T-cell (primary cell): Measurements from ENCODE around the gene SEZ6L. TPM values are rescaled to one million over a fixed set of nuclear protein-coding genes. Genes with fewer than 3 reads are reported as not detected.

Source experiments
- ATAC-seq, 4 experiments: fragments of 200-7000 bp in 3 of 4; fragments of 150-1000 bp in 1 of 4; cut with Tn5 transposase; replicated peaks in 1 of 4; 1 replicate in 3 of 4; 2 replicates in 1 of 4; pipeline ENCODE4 v1.10.0; 2021; ENCODE audit warnings: moderate library complexity in 3 of 4, mild to moderate bottlenecking in 2 of 4, moderate number of reproducible peaks in 1 of 4
- CTCF ChIA-PET, 2 donors: fragments of 300-600 bp; sonication (Branson Sonifier 250); formaldehyde crosslinking; loops; one replicate each; lab custom pipeline; 2022; ENCODE audit warnings: antibody characterized with exemption in 2 of 2; lab: Charles Lee
- POLR2A ChIA-PET, 2 donors: fragments of 300-600 bp; sonication (Branson Sonifier 250); formaldehyde crosslinking; loops; one replicate each; lab custom pipeline; 2022; ENCODE audit warnings: antibody characterized with exemption in 2 of 2; lab: Charles Lee
- DNase-seq, 35 experiments: peaks; one replicate each; pipeline versions ENCODE4 v3.0.0 to v3.0.0-alpha.2; 2013 to 2023
- H3K27ac ChIP-seq: one replicate; pipeline ENCODE4 v1.5.1; 2013; ENCODE audit warnings: low read length
- H3K27me3 ChIP-seq, 2 experiments: replicated peaks in 1 of 2; 1 replicate in 1 of 2; 2 replicates in 1 of 2; pipeline versions ENCODE4 v1.6.1 to v1.7.0; 2013; ENCODE audit warnings: low read length in 1 of 2, mixed read lengths in 1 of 2; ENCODE audit not compliant: control insufficient read depth in 2 of 2, insufficient read depth in 2 of 2; ENCODE audit errors: extremely low read depth in 1 of 2
- H3K36me3 ChIP-seq, 2 donors: 1 replicate in 1 of 2; 2 replicates in 1 of 2; pipeline versions ENCODE4 v1.6.1 to v1.7.0; 2013; ENCODE audit warnings: low read length in 1 of 2; ENCODE audit not compliant: control insufficient read depth in 2 of 2, insufficient read depth in 1 of 2; ENCODE audit errors: extremely low read depth in 1 of 2
- H3K4me1 ChIP-seq, 2 experiments: 1 replicate in 1 of 2; 2 replicates in 1 of 2; pipeline versions ENCODE4 v1.6.1 to v1.7.0; 2013; ENCODE audit warnings: low read length in 2 of 2, mixed read lengths in 1 of 2; ENCODE audit not compliant: insufficient read depth in 2 of 2, control insufficient read depth in 1 of 2; ENCODE audit errors: extremely low read depth in 1 of 2
- H3K4me3 ChIP-seq, 2 donors: 1 replicate in 1 of 2; 2 replicates in 1 of 2; pipeline versions ENCODE4 v1.5.1 to v1.7.0; 2013; ENCODE audit warnings: mild to moderate bottlenecking in 2 of 2, low read length in 1 of 2, moderate library complexity in 1 of 2; ENCODE audit not compliant: control insufficient read depth in 1 of 2; ENCODE audit errors: extremely low read depth in 1 of 2
- H3K9me3 ChIP-seq: 2 replicates; pipeline ENCODE4 v1.7.0; 2013
- H3K27ac Mint-ChIP-seq, 2 donors: one replicate each; pipeline ENCODE4 v1.8.0; 2020 to 2021; ENCODE audit warnings: mild to moderate bottlenecking in 2 of 2, mixed read lengths in 2 of 2
- H3K27me3 Mint-ChIP-seq, 2 donors: one replicate each; pipeline ENCODE4 v1.8.0; 2021 to 2022; ENCODE audit warnings: mixed read lengths in 2 of 2
- H3K36me3 Mint-ChIP-seq: one replicate; pipeline ENCODE4 v1.8.0; 2021; ENCODE audit warnings: mixed read lengths
- H3K4me1 Mint-ChIP-seq, 3 donors: one replicate each; pipeline ENCODE4 v1.8.0; 2020 to 2022; ENCODE audit warnings: mixed read lengths in 3 of 3, mild to moderate bottlenecking in 1 of 3
- H3K4me3 Mint-ChIP-seq, 3 donors: one replicate each; pipeline ENCODE4 v1.8.0; 2020 to 2022; ENCODE audit warnings: mild to moderate bottlenecking in 3 of 3, mixed read lengths in 3 of 3, moderate library complexity in 3 of 3
- H3K9me3 Mint-ChIP-seq, 3 donors: one replicate each; pipeline ENCODE4 v1.8.0; 2020 to 2022; ENCODE audit warnings: mixed read lengths in 3 of 3
- WGBS: methylation state at CpG from one replicate; pipeline ENCODE4 v1.1.5; 2013; ENCODE audit warnings: missing lambda C conversion rate; ENCODE audit not compliant: insufficient coverage; 5-methylcytosine and 5-hydroxymethylcytosine counted together
- total RNA-seq, 35 experiments: library from RNA in 6 of 35; stranded (reverse) in 6 of 35; fragments of 120-200 nt in 1 of 35; gene quantifications; one replicate each; pipeline versions ENCODE4 v1.2.1 to v1.2.4 and lab custom pipeline; 2013 to 2026

Gene SEZ6L
- total RNA-seq, 5 donors from 2014 or later (not counting 1 experiment from before 2014, with no cell fraction given) = not detected

GRCh38 chr22:26276529-26277160 is 107.4 kb downstream of the SEZ6L start:
- no peaks in the 10 kb centered on the region for H3K4me1 ChIP-seq
- no peaks in the 10 kb centered on the region for H3K36me3 Mint-ChIP-seq
- H3K4me3 ChIP-seq = no peak overlapping the region
- no peaks in the 10 kb centered on the region for H3K9me3 Mint-ChIP-seq
- no peaks in the 10 kb centered on the region for H3K4me1 Mint-ChIP-seq
- H3K27ac Mint-ChIP-seq = no peak overlapping the region
- no peak for ATAC-seq
- DNase-seq = no peak
- peaks cover 20 to 29% of the 10 kb centered on the region in 2 donors for H3K27me3 Mint-ChIP-seq
- H3K27ac ChIP-seq = no peak overlapping the region
- CTCF ChIA-PET = interaction anchor here in 1 of 2 donors (0.6 kb wide), 1 partner anchor 1853 kb away, joined by 3 read pairs; no protein-coding TSS in a partner anchor
- H3K36me3 ChIP-seq = no peaks in the 10 kb centered on the region
- WGBS = 45% methylated on average over 2 of the region's 11 CpGs
- POLR2A ChIA-PET = no interaction called here
- no peak overlapping the region for H3K4me3 Mint-ChIP-seq
- H3K27me3 ChIP-seq = peaks cover 0 to 16% of the 10 kb centered on the region in 2 experiments
- H3K9me3 ChIP-seq = no peaks in the 10 kb centered on the region

GRCh38 chr22:26281941-26282340 is 112.7 kb downstream of the SEZ6L start:
- POLR2A ChIA-PET = no interaction called here
- no peak overlapping the region for H3K4me3 ChIP-seq
- H3K27ac ChIP-seq = no peak overlapping the region
- H3K4me3 Mint-ChIP-seq = no peak overlapping the region
- H3K9me3 Mint-ChIP-seq = no peaks in the 10 kb centered on the region
- no peaks in the 10 kb centered on the region for H3K36me3 Mint-ChIP-seq
- ATAC-seq (no peak), DNase-seq (no peak)
- no peak overlapping the region for H3K27ac Mint-ChIP-seq
- no peaks in the 10 kb centered on the region for H3K4me1 ChIP-seq
- CTCF ChIA-PET = no interaction called here
- peaks cover 28 to 31% of the 10 kb centered on the region in 2 donors for H3K27me3 Mint-ChIP-seq
- H3K36me3 ChIP-seq = no peaks in the 10 kb centered on the region
- H3K27me3 ChIP-seq = peaks cover 0 to 11% of the 10 kb centered on the region in 2 experiments
- H3K9me3 ChIP-seq = no peaks in the 10 kb centered on the region
- H3K4me1 Mint-ChIP-seq = no peaks in the 10 kb centered on the region
- WGBS = 33% methylated on average over 1 of the region's 4 CpGs

DNA sequence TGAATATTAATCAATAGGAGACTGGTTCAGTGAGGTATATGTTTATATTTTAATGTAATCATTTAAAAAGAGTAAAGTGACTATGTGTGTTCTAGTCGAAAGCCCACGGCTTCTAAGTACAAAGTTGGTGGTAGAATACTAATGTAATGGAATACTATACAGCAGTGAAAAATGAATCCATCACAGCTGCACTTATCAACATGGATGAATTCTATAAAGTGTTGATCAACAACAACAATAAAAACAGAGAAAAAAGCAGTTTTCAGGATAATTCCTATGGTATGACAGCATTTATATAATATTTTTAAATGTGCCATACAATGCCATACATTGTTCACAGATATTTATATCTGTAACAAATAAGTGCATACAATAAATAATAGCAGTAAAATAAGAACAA is 114.1 kb downstream of the SEZ6L start:
- no peaks in the 10 kb centered on the region for H3K36me3 ChIP-seq
- no peak overlapping the region for H3K4me3 ChIP-seq
- H3K4me3 Mint-ChIP-seq = no peak overlapping the region
- ChIA-PET POLR2A (no interaction called here), CTCF (no interaction called here)
- no peaks in the 10 kb centered on the region for H3K4me1 ChIP-seq
- H3K27me3 Mint-ChIP-seq = peaks cover 22 to 35% of the 10 kb centered on the region in 2 donors
- no peak overlapping the region for H3K27ac Mint-ChIP-seq
- no peak for DNase-seq
- H3K36me3 Mint-ChIP-seq = no peaks in the 10 kb centered on the region
- WGBS = no CpG with 5 or more reads among the region's 2 CpGs
- H3K27ac ChIP-seq = no peak overlapping the region
- peaks cover 0 to 11% of the 10 kb centered on the region in 2 experiments for H3K27me3 ChIP-seq
- H3K4me1 Mint-ChIP-seq = no peaks in the 10 kb centered on the region
- H3K9me3 ChIP-seq = no peaks in the 10 kb centered on the region
- no peak for ATAC-seq
- no peaks in the 10 kb centered on the region for H3K9me3 Mint-ChIP-seq

- H3K36me3 ChIP-seq = no peaks in the 10 kb centered on the region
- no peak for ATAC-seq
- Mint-ChIP-seq H3K4me3 (no peak overlapping the region), H3K9me3 (no peaks in the 10 kb centered on the region), H3K27me3 (peaks cover 19 to 31% of the 10 kb centered on the region in 2 donors), H3K36me3 (no peaks in the 10 kb centered on the region), H3K27ac (no peak overlapping the region), H3K4me1 (no peaks in the 10 kb centered on the region)
- ChIA-PET CTCF (no interaction called here), POLR2A (no interaction called here)
- H3K4me3 ChIP-seq = no peak overlapping the region
- DNase-seq = no peak
- WGBS = no CpG with 5 or more reads among the region's 5 CpGs
- H3K27me3 ChIP-seq = peaks cover 0 to 8% of the 10 kb centered on the region in 2 experiments
- H3K27ac ChIP-seq = no peak overlapping the region
- H3K4me1 ChIP-seq = no peaks in the 10 kb centered on the region
- H3K9me3 ChIP-seq = no peaks in the 10 kb centered on the region
Measured at GRCh38 chr22:26285632-26286031, 116.4 kb downstream of the SEZ6L start.

DNA sequence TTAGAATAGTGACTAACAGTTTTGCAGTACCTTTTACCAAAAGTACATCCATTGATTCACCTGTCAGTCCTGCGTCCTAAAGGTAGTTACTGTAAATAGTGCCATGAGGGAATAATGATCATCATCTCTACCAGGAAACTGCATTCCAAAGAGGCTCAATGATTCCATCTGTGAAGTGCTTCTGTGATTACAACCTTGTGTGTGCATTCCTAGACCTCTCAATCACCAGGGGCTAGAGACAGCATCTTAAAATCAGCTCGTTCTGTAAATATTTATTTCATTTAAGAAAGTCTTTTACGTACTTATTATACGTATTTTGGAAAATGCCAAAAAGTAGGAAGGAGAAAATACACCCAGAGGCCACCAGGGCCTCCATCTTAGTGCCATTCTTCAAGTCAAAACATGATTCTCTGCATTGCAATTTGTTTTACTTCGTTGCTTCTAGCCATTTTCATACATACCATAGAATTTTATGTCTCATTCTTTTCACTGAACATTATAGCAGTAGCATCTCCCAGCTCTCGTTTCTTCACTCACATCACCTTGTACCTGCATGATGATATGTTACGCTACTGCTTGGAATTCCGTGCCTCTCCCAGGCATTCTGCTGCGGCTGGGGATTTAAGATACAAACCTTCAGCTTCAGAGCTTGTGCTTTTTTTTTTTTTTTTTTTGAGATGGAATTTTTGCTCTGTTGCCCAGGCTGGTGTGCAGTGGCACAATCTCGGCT is 117.0 kb downstream of the SEZ6L start:
- H3K27ac ChIP-seq = no peak overlapping the region
- H3K9me3 ChIP-seq = no peaks in the 10 kb centered on the region
- 63% methylated on average over 1 of the region's 10 CpGs for WGBS
- CTCF ChIA-PET = no interaction called here
- H3K27me3 ChIP-seq = peaks cover 0 to 9% of the 10 kb centered on the region in 2 experiments
- H3K27ac Mint-ChIP-seq = no peak overlapping the region
- H3K36me3 Mint-ChIP-seq = no peaks in the 10 kb centered on the region
- H3K27me3 Mint-ChIP-seq = peaks cover 19 to 31% of the 10 kb centered on the region in 2 donors
- POLR2A ChIA-PET = no interaction called here
- no peak for ATAC-seq
- H3K4me1 ChIP-seq = no peaks in the 10 kb centered on the region
- no peak overlapping the region for H3K4me3 ChIP-seq
- no peaks in the 10 kb centered on the region for H3K4me1 Mint-ChIP-seq
- no peaks in the 10 kb centered on the region for H3K36me3 ChIP-seq
- no peak for DNase-seq
- peaks cover 0 to 3% (median 0%) of the 10 kb centered on the region in 3 donors for H3K9me3 Mint-ChIP-seq
- H3K4me3 Mint-ChIP-seq = no peak overlapping the region

GRCh38 chr22:26287382-26288225 is 118.3 kb downstream of the SEZ6L start:
- Mint-ChIP-seq H3K36me3 (no peaks in the 10 kb centered on the region), H3K4me1 (no peaks in the 10 kb centered on the region), H3K27ac (no peak overlapping the region), H3K27me3 (peaks cover 12 to 21% of the 10 kb centered on the region in 2 donors), H3K4me3 (no peak overlapping the region), H3K9me3 (peaks cover 0 to 3% (median 0%) of the 10 kb centered on the region in 3 donors)
- Histone ChIP-seq H3K27me3 (peaks cover 0 to 9% of the 10 kb centered on the region in 2 experiments), H3K36me3 (no peaks in the 10 kb centered on the region), H3K9me3 (no peaks in the 10 kb centered on the region), H3K4me1 (no peaks in the 10 kb centered on the region), H3K27ac (no peak overlapping the region), H3K4me3 (no peak overlapping the region)
- no peak for DNase-seq
- ATAC-seq = no peak
- WGBS = 86% methylated on average over 7 of the region's 7 CpGs
- CTCF ChIA-PET = no interaction called here
- POLR2A ChIA-PET = no interaction called here
